ENCODE data around the gene EFL1. TPM values are rescaled to one million over a fixed set of nuclear protein-coding genes. Genes with fewer than 3 reads are reported as not detected.
"Not testable (repeated sequence)": the region's sequence is repeated elsewhere in the genome, so short reads cannot be mapped to it uniquely, and the experiment has no call there.

Gene EFL1
- total RNA-seq, 6 experiments from 2014 or later = 4.6 to 12.9 (median 9.4) TPM

GRCh38 chr15:82197733-82198594, 64.6 kb downstream of the EFL1 start:
- Histone ChIP-seq H3K9me3 (no peaks in the 10 kb centered on the region), H3K4me3 (no peak overlapping the region), H3K36me3 (no peaks in the 10 kb centered on the region), H3K4me1 (no peaks in the 10 kb centered on the region), H3K27me3 (no peaks in the 10 kb centered on the region), H3K27ac (no peak overlapping the region)
- DNase-seq (peak in 2 of 3 donors; percentile 35 to 68), ATAC-seq (peak; percentile 92 to 98 (median 95))
- WGBS (ENCODE audit: insufficient coverage, low coverage, low lambda C conversion rate, missing lambda C conversion rate) = 16% methylated on average over 7 of the region's 8 CpGs
- intact Hi-C loops (cut with DNase I) = no loop called here
- TF ChIP-seq CTCF (IDR thresholded peaks at IDR 0.05) = peak; percentile 77 to 80 (median 80)
- no peak for TF ChIP-seq POLR2A (IDR thresholded peaks at IDR 0.05)

- no peak overlapping the region for H3K4me3 ChIP-seq
- intact Hi-C loops (cut with DNase I) = no loop called here
- DNase-seq (no peak), ATAC-seq (no peak)
- H3K4me1 ChIP-seq = no peaks in the 10 kb centered on the region
- no peak overlapping the region for H3K27ac ChIP-seq
- WGBS (ENCODE audit: insufficient coverage, low coverage, low lambda C conversion rate, missing lambda C conversion rate) = 63% methylated on average over 2 of the region's 2 CpGs
- no peak for TF ChIP-seq POLR2A (IDR thresholded peaks at IDR 0.05)
- TF ChIP-seq CTCF (IDR thresholded peaks at IDR 0.05) = no peak
- H3K36me3 ChIP-seq = no peaks in the 10 kb centered on the region
- H3K27me3 ChIP-seq = no peaks in the 10 kb centered on the region
- no peaks in the 10 kb centered on the region for H3K9me3 ChIP-seq
These were observed 66.2 kb downstream of the EFL1 start for GRCh38 chr15:82196353-82196752.

GRCh38 chr15:82195818-82196217, 66.7 kb downstream of the EFL1 start:
- intact Hi-C loops (cut with DNase I); H3K27ac ChIP-seq; DNase-seq; H3K9me3 ChIP-seq; ATAC-seq; H3K36me3 ChIP-seq; H3K4me3 ChIP-seq; H3K27me3 ChIP-seq; H3K4me1 ChIP-seq: not testable (repeated sequence)
- WGBS (ENCODE audit: insufficient coverage, low coverage, low lambda C conversion rate, missing lambda C conversion rate) = 88% methylated on average over 6 of the region's 7 CpGs

GRCh38 chr15:82194488-82194887, 68.0 kb downstream of the EFL1 start:
- not testable (repeated sequence) for ATAC-seq, H3K27me3 ChIP-seq
- 56% methylated on average over 6 of the region's 6 CpGs for whole genome bisulfite sequencing (ENCODE audit: insufficient coverage, low coverage, low lambda C conversion rate, missing lambda C conversion rate)

GRCh38 chr15:82193435-82193834, 69.1 kb downstream of the EFL1 start:
- peak; percentile 44 to 80 (median 62) for ATAC-seq

More at GRCh38 chr15:82194488-82194887, 68.0 kb downstream of the EFL1 start:
- H3K4me3 ChIP-seq; H3K4me1 ChIP-seq; intact Hi-C loops (cut with DNase I); DNase-seq; H3K27ac ChIP-seq; H3K36me3 ChIP-seq; H3K9me3 ChIP-seq: not testable (repeated sequence)

GRCh38 chr15:82192394-82192793, 70.1 kb downstream of the EFL1 start:
- 90% methylated on average over 4 of the region's 4 CpGs for WGBS (ENCODE audit: insufficient coverage, low coverage, low lambda C conversion rate, missing lambda C conversion rate)
- H3K4me3 ChIP-seq; intact Hi-C loops (cut with DNase I); H3K9me3 ChIP-seq; H3K27ac ChIP-seq; H3K4me1 ChIP-seq; H3K27me3 ChIP-seq; DNase-seq; H3K36me3 ChIP-seq: not testable (repeated sequence)
- ATAC-seq = peak in 2 of 4 donors; percentile 38 to 75

More at GRCh38 chr15:82193435-82193834, 69.1 kb downstream of the EFL1 start:
- DNase-seq; H3K9me3 ChIP-seq; H3K27me3 ChIP-seq; H3K4me3 ChIP-seq; H3K4me1 ChIP-seq; intact Hi-C loops (cut with DNase I); H3K27ac ChIP-seq; H3K36me3 ChIP-seq: not testable (repeated sequence)
- no CpG with 5 or more reads among the region's 1 CpG for WGBS (ENCODE audit: insufficient coverage, low coverage, low lambda C conversion rate, missing lambda C conversion rate)

Data from right lobe of liver (tissue), 6 donors.